Subcutaneous abdominal adipose tissue (tissue), 5 donors: ENCODE data around the gene PKP1.
"Not testable (repeated sequence)": the region's sequence is repeated elsewhere in the genome, so short reads cannot be mapped to it uniquely, and the experiment has no call there.

Experiments used
- H3K27ac ChIP-seq: one replicate; pipeline ENCODE4 v1.7.0; 2013; ENCODE audit warnings: low read depth, mild to moderate bottlenecking, inconsistent platforms, low read length, moderate library complexity
- H3K27me3 ChIP-seq, 5 donors: one replicate each; pipeline ENCODE4 v1.7.0; 2013; ENCODE audit warnings: low read length in 5 of 5, inconsistent platforms in 1 of 5; ENCODE audit not compliant: control insufficient read depth in 5 of 5, insufficient read depth in 4 of 5
- H3K36me3 ChIP-seq, 5 donors: one replicate each; pipeline ENCODE4 v1.7.0; 2013; ENCODE audit warnings: low read length in 5 of 5; ENCODE audit not compliant: control insufficient read depth in 5 of 5, insufficient read depth in 5 of 5
- H3K4me1 ChIP-seq, 5 donors: one replicate each; pipeline ENCODE4 v1.7.0; 2013; ENCODE audit warnings: low read length in 5 of 5, mild to moderate bottlenecking in 3 of 5, moderate library complexity in 1 of 5; ENCODE audit not compliant: control insufficient read depth in 5 of 5, insufficient read depth in 5 of 5
- H3K4me3 ChIP-seq, 5 donors: one replicate each; pipeline ENCODE4 v1.7.0; 2013; ENCODE audit warnings: low read length in 5 of 5, low read depth in 1 of 5
- H3K9ac ChIP-seq, 5 donors: one replicate each; pipeline ENCODE4 v1.7.0; 2013; ENCODE audit warnings: low read length in 5 of 5, mild to moderate bottlenecking in 4 of 5, moderate library complexity in 3 of 5
- H3K9me3 ChIP-seq, 5 donors: one replicate each; pipeline ENCODE4 v1.7.0; 2013; ENCODE audit warnings: low read length in 5 of 5; ENCODE audit not compliant: control insufficient read depth in 5 of 5
- donor health status: healthy.
- donor health status: healthy.
- donor health status: healthy.
- donor health status: healthy.
- donor health status: healthy.

PKP1 gene

DNA sequence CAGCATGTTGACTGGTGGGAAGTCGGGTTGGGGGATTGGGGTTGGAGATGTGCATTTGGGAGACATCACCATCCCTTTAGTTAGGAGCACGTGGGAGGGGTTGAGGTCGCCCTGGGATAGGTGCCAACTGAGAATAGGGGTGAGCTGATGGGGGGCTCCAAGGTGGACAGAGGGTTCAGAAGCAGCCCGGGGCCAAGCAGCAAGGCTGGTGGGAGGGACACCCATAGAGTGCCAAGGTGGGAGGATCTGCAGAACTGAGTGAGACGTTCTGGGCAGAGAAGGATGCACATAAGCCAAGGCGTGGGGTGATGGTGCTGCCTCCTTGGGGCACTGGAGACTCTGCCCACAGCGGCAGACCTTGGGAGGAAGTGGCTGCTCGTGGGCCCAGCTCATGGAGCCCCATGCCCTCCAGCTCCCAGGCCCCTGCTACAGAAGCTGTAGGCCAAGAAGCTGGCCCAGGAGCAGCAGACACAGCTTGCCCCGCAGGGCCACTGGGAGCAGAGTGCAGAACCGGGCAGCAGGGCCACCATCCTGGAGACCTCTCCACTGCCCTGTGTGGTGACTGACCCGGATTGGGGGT, 31.4 kb upstream of the PKP1 start:
- peaks cover 0 to 7% (median 0%) of the 10 kb centered on the region in 5 donors for H3K4me1 ChIP-seq
- no peak overlapping the region for H3K4me3 ChIP-seq
- no peaks in the 10 kb centered on the region for H3K9me3 ChIP-seq
- no peak overlapping the region for H3K9ac ChIP-seq
- peaks cover 0 to 6% (median 0%) of the 10 kb centered on the region in 5 donors for H3K27me3 ChIP-seq
- H3K27ac ChIP-seq: no peak overlapping the region
- no peaks in the 10 kb centered on the region for H3K36me3 ChIP-seq

DNA sequence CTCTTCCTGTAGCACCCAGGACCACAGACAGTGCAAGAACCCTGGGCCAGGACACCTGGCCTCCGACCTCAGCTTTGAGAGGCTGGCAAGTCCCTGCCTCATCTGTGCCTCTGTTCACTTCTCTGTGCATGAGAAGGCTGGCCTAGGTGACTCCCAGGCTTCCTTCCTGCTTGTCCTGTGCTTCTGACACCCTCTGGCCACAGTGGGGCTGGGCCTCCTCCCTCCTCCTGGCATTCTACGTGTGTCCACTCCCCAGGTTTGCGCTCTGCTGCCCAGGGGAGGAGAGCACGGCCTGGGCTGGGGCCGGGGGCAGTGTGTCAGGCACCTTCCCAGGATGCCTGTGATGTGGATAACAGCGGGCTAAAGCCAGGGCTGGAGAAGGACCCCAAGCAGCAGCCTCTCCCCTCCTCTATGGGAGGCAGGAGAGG, 30.3 kb upstream of the PKP1 start:
- no peaks in the 10 kb centered on the region for H3K36me3 ChIP-seq
- H3K27me3 ChIP-seq: peaks cover 0 to 6% (median 0%) of the 10 kb centered on the region in 5 donors
- no peak overlapping the region for H3K4me3 ChIP-seq
- H3K9me3 ChIP-seq: no peaks in the 10 kb centered on the region
- H3K4me1 ChIP-seq: peaks cover 0 to 7% (median 0%) of the 10 kb centered on the region in 5 donors
- H3K9ac ChIP-seq: no peak overlapping the region
- no peak overlapping the region for H3K27ac ChIP-seq

- H3K9me3 ChIP-seq: no peaks in the 10 kb centered on the region
Measured at GRCh38 chr1:201253411-201253810, 29.9 kb upstream of the PKP1 start.

GRCh38 chr1:201253906-201254624, 29.2 kb upstream of the PKP1 start:
- Histone ChIP-seq H3K4me3 (no peak overlapping the region), H3K27me3 (peaks cover 3 to 6% (median 4%) of the 10 kb centered on the region in 5 donors), H3K36me3 (no peaks in the 10 kb centered on the region), H3K27ac (no peak overlapping the region), H3K4me1 (peaks cover 0 to 7% (median 1%) of the 10 kb centered on the region in 5 donors), H3K9me3 (no peaks in the 10 kb centered on the region), H3K9ac (no peak overlapping the region)

More at GRCh38 chr1:201253411-201253810, 29.9 kb upstream of the PKP1 start:
- Histone ChIP-seq H3K9ac (no peak overlapping the region), H3K27ac (no peak overlapping the region), H3K4me3 (no peak overlapping the region), H3K36me3 (no peaks in the 10 kb centered on the region), H3K4me1 (peaks cover 0 to 7% (median 0%) of the 10 kb centered on the region in 5 donors), H3K27me3 (peaks cover 0 to 6% (median 0%) of the 10 kb centered on the region in 5 donors)

DNA sequence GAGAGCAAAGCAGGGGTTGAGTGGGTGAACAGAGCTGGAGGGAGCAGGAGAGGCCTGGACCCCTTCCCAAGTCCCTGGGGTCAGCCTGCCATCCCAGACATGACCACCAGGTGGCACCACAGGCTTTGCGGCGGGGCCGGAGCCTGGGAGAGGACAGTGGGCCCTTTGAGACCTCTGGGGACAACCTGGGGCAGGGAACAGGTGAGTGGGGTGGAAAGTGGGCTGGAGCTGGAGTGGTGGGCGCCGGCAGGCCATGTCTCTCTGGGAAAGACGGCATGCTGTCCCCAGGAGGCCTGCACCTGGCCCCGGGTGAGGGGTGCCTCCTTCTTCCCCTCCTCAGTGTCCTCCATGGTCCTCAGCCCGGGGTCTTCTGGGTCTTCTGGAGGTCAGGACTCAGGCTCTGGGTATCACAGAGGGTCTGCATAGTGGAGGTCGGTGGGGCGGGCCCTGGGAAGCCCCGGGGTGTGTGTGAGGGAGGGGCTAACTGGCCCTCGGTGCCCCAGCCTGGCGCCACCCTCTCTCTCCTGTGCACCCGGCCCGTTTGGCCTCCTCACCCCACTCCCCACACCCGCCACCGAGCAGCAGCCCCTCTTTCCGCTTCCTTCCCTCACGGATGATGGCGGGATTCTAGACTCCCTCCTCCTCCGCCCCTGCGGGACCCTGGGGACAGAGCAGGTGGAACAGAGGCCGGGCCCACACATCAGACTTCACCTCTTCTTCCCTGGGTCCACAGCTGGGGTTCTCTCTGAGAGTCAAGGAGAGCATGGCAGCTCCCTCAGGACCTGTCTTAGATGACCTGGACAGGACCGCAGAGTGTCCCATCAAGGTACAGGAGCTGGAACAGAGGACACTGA, 28.5 kb upstream of the PKP1 start:
- no peak overlapping the region for H3K27ac ChIP-seq
- no peak overlapping the region for H3K4me3 ChIP-seq
- peaks cover 8 to 12% (median 10%) of the 10 kb centered on the region in 5 donors for H3K27me3 ChIP-seq
- no peaks in the 10 kb centered on the region for H3K9me3 ChIP-seq
- no peak overlapping the region for H3K9ac ChIP-seq
- H3K36me3 ChIP-seq: no peaks in the 10 kb centered on the region
- peaks cover 0 to 11% (median 8%) of the 10 kb centered on the region in 5 donors for H3K4me1 ChIP-seq

GRCh38 chr1:201255479-201256362, 27.6 kb upstream of the PKP1 start:
- Histone ChIP-seq H3K36me3 (no peaks in the 10 kb centered on the region), H3K27ac (no peak overlapping the region), H3K9ac (no peak overlapping the region), H3K27me3 (peaks cover 10 to 18% (median 16%) of the 10 kb centered on the region in 5 donors), H3K9me3 (no peaks in the 10 kb centered on the region), H3K4me1 (peaks cover 0 to 17% (median 13%) of the 10 kb centered on the region in 5 donors), H3K4me3 (no peak overlapping the region)

GRCh38 chr1:201258132-201258531, 25.2 kb upstream of the PKP1 start:
- H3K9ac ChIP-seq: not testable (repeated sequence)
- Histone ChIP-seq H3K27me3 (peaks cover 13 to 28% (median 25%) of the 10 kb centered on the region in 5 donors), H3K4me1 (peaks cover 0 to 17% (median 13%) of the 10 kb centered on the region in 5 donors)

GRCh38 chr1:201258763-201259230, 24.5 kb upstream of the PKP1 start:
- Histone ChIP-seq H3K9ac (no peak overlapping the region), H3K36me3 (no peaks in the 10 kb centered on the region), H3K4me1 (peaks cover 0 to 15% (median 10%) of the 10 kb centered on the region in 5 donors), H3K27ac (no peak overlapping the region), H3K9me3 (no peaks in the 10 kb centered on the region), H3K4me3 (no peak overlapping the region), H3K27me3 (peaks cover 13 to 28% (median 25%) of the 10 kb centered on the region in 5 donors)

More at GRCh38 chr1:201258132-201258531, 25.2 kb upstream of the PKP1 start:
- H3K4me3 ChIP-seq, H3K9me3 ChIP-seq, H3K36me3 ChIP-seq, H3K27ac ChIP-seq: not testable (repeated sequence)
